Stimulated activated naive CD4-positive, alpha-beta T cell (primary cell): ENCODE results near the gene MARCHF10.

Experiments used
- DNase-seq, 6 experiments: peaks; one replicate each; lab custom pipeline; 2025; lab: John Stamatoyannopoulos, UW

Gene MARCHF10

GRCh38 chr17:62717889-62718288 lies 90.2 kb downstream of the MARCHF10 start:
- no peak for DNase-seq

- no peak for DNase-seq
Observed at GRCh38 chr17:62717589-62717855, 90.6 kb downstream of the MARCHF10 start.

- DNase-seq = no peak
Observed at GRCh38 chr17:62716834-62717588, 91.1 kb downstream of the MARCHF10 start.

- no peak for DNase-seq
Observed at GRCh38 chr17:62715882-62716390, 92.2 kb downstream of the MARCHF10 start.

GRCh38 chr17:62714016-62714777 lies 93.9 kb downstream of the MARCHF10 start:
- no peak for DNase-seq

GRCh38 chr17:62713086-62713881 lies 94.8 kb downstream of the MARCHF10 start:
- DNase-seq = no peak

GRCh38 chr17:62712171-62712581 lies 95.9 kb downstream of the MARCHF10 start:
- DNase-seq = no peak

GRCh38 chr17:62708587-62708986 lies 99.5 kb downstream of the MARCHF10 start:
- DNase-seq = no peak

GRCh38 chr17:62707425-62707739 lies 100.7 kb downstream of the MARCHF10 start:
- no peak for DNase-seq

- no peak for DNase-seq
Observed at GRCh38 chr17:62706598-62707424, 101.3 kb downstream of the MARCHF10 start.

- no peak for DNase-seq
Observed at GRCh38 chr17:62705778-62706597, 102.1 kb downstream of the MARCHF10 start.

GRCh38 chr17:62705156-62705777 lies 102.8 kb downstream of the MARCHF10 start:
- no peak for DNase-seq

- peak in 1 of 6 experiments; percentile 34 for DNase-seq
Observed at GRCh38 chr17:62704381-62704971, 103.6 kb downstream of the MARCHF10 start.

- DNase-seq = peak; percentile 43 to 78 (median 62)
Observed at GRCh38 chr17:62703776-62704380, 104.2 kb downstream of the MARCHF10 start.

- peak in 1 of 6 experiments; percentile 46 for DNase-seq
Observed at GRCh38 chr17:62703261-62703775, 104.8 kb downstream of the MARCHF10 start.

- no peak for DNase-seq
Observed at GRCh38 chr17:62702746-62703260, 105.3 kb downstream of the MARCHF10 start.

- DNase-seq = no peak
Observed at GRCh38 chr17:62701706-62702085, 106.4 kb downstream of the MARCHF10 start.

GRCh38 chr17:62700964-62701705 lies 107.0 kb downstream of the MARCHF10 start:
- no peak for DNase-seq
